Peyer's patch (tissue), 4 donors: ENCODE measurements around the gene NEURL3.

Experiments
- POLR2A ChIP-seq, 2 donors: fragments of 450-650 bp; IDR thresholded peaks; one replicate each; pipeline ENCODE4 v1.5.1; 2017; ENCODE audit warnings: antibody characterized with exemption in 2 of 2, mild to moderate bottlenecking in 2 of 2, moderate library complexity in 2 of 2
- TF ChIP-seq, protein P1 (sequence below), 6 experiments: fragments of 450-650 bp in 4 of 6; fragments of 200-600 bp in 2 of 6; sonication (generic) in 1 of 6; IDR thresholded peaks; one replicate each; pipeline ENCODE4 v1.5.1; 2017 to 2019; ENCODE audit warnings: antibody characterized with exemption in 6 of 6, mild to moderate bottlenecking in 3 of 6, moderate library complexity in 1 of 6

DNA sequence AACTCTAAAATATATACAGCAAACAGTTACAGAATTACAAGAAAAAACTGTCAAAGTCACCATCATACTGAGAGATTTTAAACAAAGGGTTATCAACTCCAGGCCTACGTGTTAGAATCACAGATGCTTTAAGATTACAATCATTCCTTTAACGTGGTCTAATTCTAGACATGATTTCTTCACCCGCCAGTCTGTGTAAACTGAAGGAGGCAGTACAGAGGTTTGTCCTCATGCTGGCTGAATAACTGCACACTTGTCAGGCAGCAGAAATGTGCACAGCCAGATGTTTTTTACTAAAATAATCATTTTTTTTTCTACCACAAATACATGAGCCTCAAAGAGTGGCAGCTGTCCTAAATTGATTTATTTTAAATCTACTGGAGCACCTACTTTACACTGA, 15.5 kb upstream of the NEURL3 start:
- TF ChIP-seq, protein P1, sequence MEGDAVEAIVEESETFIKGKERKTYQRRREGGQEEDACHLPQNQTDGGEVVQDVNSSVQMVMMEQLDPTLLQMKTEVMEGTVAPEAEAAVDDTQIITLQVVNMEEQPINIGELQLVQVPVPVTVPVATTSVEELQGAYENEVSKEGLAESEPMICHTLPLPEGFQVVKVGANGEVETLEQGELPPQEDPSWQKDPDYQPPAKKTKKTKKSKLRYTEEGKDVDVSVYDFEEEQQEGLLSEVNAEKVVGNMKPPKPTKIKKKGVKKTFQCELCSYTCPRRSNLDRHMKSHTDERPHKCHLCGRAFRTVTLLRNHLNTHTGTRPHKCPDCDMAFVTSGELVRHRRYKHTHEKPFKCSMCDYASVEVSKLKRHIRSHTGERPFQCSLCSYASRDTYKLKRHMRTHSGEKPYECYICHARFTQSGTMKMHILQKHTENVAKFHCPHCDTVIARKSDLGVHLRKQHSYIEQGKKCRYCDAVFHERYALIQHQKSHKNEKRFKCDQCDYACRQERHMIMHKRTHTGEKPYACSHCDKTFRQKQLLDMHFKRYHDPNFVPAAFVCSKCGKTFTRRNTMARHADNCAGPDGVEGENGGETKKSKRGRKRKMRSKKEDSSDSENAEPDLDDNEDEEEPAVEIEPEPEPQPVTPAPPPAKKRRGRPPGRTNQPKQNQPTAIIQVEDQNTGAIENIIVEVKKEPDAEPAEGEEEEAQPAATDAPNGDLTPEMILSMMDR (IDR thresholded peaks at IDR 0.05): no peak
- no peak for TF ChIP-seq POLR2A (IDR thresholded peaks at IDR 0.05)
